Loucy (cell line): ENCODE measurements around the gene DKK3.

Experiments
- EZH2phosphoT487 ChIP-seq: fragments of 200-600 bp; IDR thresholded peaks from 2 replicates; pipeline ENCODE4 v1.6.1; 2018; ENCODE audit warnings: antibody characterized with exemption, mild to moderate bottlenecking, moderate library complexity, borderline replicate concordance
- TF ChIP-seq, protein P1 (sequence below): fragments of 200-600 bp; sonication (generic); conservative IDR thresholded peaks from 2 replicates; pipeline ENCODE4 v1.5.1; 2014; ENCODE audit warnings: mild to moderate bottlenecking, antibody characterized with exemption, low read length

GRCh38 chr11:11929920-11930319 is 78.5 kb downstream of the DKK3 start:
- TF ChIP-seq, protein P1, sequence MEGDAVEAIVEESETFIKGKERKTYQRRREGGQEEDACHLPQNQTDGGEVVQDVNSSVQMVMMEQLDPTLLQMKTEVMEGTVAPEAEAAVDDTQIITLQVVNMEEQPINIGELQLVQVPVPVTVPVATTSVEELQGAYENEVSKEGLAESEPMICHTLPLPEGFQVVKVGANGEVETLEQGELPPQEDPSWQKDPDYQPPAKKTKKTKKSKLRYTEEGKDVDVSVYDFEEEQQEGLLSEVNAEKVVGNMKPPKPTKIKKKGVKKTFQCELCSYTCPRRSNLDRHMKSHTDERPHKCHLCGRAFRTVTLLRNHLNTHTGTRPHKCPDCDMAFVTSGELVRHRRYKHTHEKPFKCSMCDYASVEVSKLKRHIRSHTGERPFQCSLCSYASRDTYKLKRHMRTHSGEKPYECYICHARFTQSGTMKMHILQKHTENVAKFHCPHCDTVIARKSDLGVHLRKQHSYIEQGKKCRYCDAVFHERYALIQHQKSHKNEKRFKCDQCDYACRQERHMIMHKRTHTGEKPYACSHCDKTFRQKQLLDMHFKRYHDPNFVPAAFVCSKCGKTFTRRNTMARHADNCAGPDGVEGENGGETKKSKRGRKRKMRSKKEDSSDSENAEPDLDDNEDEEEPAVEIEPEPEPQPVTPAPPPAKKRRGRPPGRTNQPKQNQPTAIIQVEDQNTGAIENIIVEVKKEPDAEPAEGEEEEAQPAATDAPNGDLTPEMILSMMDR: no peak
- no peak for TF ChIP-seq EZH2phosphoT487
